Fibroblast of skin of right biceps (primary cell): ENCODE results near the gene VSX2.

ENCODE experiments used
- DNase-seq: peaks from one replicate; pipeline ENCODE4 v3.0.0-alpha.2; 2013

The VSX2 gene

GRCh38 chr14:74223016-74223415 is 16.2 kb upstream of the VSX2 start:
- DNase-seq: no peak

- DNase-seq: no peak
Observed at GRCh38 chr14:74231784-74232183, 7.5 kb upstream of the VSX2 start.

GRCh38 chr14:74235017-74235416 is 4.2 kb upstream of the VSX2 start:
- DNase-seq: no peak

- no peak for DNase-seq
Observed at GRCh38 chr14:74237441-74237840, 1.8 kb upstream of the VSX2 start.

- DNase-seq: peak; percentile 4
Observed at GRCh38 chr14:74239848-74240793, 872 bp downstream of the VSX2 start.

- DNase-seq: peak; percentile 6
Observed at GRCh38 chr14:74240794-74241651, 1.8 kb downstream of the VSX2 start.

- no peak for DNase-seq
Observed at GRCh38 chr14:74241652-74242017, 2.4 kb downstream of the VSX2 start.

GRCh38 chr14:74242021-74242779 is 3.0 kb downstream of the VSX2 start:
- no peak for DNase-seq

GRCh38 chr14:74242780-74243042 is 3.5 kb downstream of the VSX2 start:
- no peak for DNase-seq

GRCh38 chr14:74243051-74243450 is 3.8 kb downstream of the VSX2 start:
- DNase-seq: no peak

GRCh38 chr14:74244115-74244514 is 4.9 kb downstream of the VSX2 start:
- no peak for DNase-seq

- no peak for DNase-seq
Observed at GRCh38 chr14:74245292-74245691, 6.0 kb downstream of the VSX2 start.

- no peak for DNase-seq
Observed at GRCh38 chr14:74246542-74246941, 7.3 kb downstream of the VSX2 start.

- no peak for DNase-seq
Observed at GRCh38 chr14:74248017-74248416, 8.8 kb downstream of the VSX2 start.

- no peak for DNase-seq
Observed at GRCh38 chr14:74249433-74250375, 10.5 kb downstream of the VSX2 start.

GRCh38 chr14:74255281-74255680 is 16.0 kb downstream of the VSX2 start:
- no peak for DNase-seq

- peak; percentile 19 for DNase-seq
Observed at GRCh38 chr14:74257078-74257940, 18.1 kb downstream of the VSX2 start.

- no peak for DNase-seq
Observed at GRCh38 chr14:74257941-74258763, 18.9 kb downstream of the VSX2 start.

GRCh38 chr14:74258764-74259035 is 19.5 kb downstream of the VSX2 start:
- no peak for DNase-seq

- no peak for DNase-seq
Observed at GRCh38 chr14:74259513-74259912, 20.3 kb downstream of the VSX2 start.
